Stimulated activated CD4-positive, alpha-beta T cell treated with anti-CD3 and anti-CD28 coated beads, Interleukin-12 subunit alpha, Interleukin-12 subunit beta, amount 100 ng/mL, for 4 hours (primary cell): ENCODE data around the gene MED15.
"Not testable (repeated sequence)": the region's sequence is repeated elsewhere in the genome, so short reads cannot be mapped to it uniquely, and the experiment has no call there.

Experiments
- DNase-seq: peaks from one replicate; pipeline ENCODE4 v3.0.0-alpha.2; 2020

Gene MED15

DNA sequence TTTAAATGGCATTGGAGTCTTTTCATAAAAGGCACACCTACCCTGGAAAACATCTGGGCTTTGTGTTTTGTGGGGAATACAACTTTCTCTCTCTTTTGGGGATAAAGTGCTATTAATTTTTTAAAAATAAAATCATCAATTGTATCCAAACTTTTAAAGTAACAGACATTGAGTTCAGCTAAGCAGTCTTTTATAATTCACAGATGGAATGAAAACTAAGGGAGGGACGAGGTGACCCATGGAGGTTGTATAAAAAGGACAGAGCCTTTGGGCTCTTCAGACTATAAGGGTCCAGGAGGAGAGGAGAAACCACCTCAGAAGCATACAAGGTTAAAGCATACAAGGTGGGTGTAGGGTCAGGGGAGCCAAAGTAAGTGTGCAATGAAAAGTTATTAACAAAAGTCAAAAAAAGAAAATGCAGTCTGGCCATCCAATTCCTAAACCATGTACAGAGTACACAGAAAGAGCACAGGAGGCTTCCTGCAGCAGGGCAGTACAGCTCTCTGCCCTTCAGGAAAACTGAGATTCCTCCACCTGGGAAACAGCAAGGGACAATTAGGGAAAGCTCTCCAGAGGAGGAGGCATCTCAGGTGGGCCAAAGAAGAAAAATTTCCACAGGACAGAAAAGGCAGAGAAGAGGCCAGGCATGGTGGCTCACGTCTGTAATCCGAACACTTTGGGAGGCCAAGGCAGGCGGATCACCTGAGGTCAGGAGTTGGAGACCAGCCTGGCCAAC, 22.3 kb upstream of the MED15 start:
- no peak for DNase-seq

GRCh38 chr22:20486229-20486628, 21.2 kb upstream of the MED15 start:
- DNase-seq, result no peak

DNA sequence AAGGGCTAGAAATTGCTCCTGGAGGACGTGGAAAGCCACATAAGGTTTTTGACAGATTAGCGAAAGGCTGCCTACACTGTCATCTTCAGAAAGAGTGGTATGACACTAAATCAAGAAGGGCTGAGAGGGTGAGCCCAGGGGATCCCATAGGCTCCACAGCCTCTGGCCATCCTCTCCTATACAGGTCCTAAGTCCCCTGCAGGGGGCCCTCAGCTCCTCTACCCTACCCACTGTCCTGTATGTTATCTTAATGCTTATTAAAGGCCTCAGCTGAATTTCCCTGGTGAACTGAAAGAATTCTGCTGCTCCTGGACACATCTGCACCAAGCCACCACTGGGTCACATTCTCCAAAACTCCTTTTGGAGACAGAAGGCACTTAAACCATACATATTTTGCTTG, 19.7 kb upstream of the MED15 start:
- no peak for DNase-seq

DNA sequence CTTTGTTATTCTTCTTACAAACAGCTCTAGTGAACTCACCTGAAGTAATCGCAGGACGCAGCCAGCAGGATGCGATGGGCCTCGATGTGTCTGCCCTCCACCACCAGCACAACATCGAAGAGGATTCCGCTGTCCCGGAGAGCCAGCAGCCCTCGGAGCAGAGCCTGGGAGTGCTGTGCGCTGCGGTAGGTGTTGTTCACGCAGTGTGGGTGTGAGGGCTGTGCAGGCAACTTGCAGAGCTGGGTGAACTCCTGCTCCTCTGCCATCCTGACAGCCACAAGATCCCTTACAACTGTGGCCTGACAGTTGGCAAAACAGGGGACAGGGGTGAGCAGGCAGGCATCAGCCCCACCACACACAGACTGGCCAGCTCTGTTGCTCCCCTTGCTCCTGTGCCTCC, 18.5 kb upstream of the MED15 start:
- DNase-seq, result no peak

DNA sequence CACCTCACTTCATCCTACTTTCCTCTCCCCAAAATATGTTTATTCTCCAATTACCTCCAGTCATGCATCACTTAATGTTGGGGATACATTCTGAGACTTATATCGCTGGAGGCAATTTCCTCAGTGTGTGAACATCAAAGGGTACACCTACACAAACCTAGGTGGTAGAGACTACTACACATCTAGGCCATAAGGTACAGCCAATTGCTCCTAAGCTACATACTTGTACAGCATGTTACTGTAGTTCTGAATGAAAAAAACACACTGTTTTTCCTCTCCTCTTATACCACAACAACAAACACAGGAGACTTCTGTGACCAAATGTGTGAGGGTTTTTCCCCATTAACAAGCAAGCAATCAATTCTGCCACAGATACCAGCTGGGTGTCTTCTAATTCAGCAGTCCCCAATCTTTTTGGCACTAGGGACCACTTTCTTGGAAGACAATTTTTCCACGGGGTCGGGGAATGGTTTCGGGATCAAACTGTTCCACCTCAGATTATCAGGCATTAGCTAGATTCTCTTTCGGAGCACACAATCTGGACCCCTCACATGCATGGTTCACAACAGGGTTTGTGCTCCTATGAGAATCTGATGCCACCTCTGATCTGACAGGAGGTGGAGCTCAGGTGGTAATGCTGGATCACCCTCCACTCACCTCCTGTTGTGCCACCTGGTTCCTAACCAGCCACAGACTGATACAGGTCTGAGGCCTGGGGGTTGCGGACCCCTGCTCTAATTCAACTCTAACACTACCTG, 17.0 kb upstream of the MED15 start:
- no peak for DNase-seq

DNA sequence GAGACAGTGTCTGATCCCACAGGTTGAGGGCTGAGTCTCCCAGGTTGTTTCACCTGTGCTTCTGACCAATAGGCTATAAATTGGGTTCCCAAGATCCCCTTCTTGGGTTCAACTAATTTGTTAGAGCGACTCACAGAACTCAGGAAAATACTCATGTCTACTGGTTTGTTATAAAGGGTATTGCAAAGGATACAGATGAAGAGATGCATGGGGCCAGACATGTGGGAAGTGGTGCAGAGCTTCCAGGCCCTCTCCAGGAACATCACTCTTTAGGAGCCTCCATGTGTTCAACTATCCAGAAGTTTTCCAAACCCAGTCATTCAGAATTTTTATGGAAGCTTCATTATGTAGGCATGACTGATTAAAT, 16.5 kb upstream of the MED15 start:
- DNase-seq, result no peak

GRCh38 chr22:20491346-20491745, 16.1 kb upstream of the MED15 start:
- no peak for DNase-seq

- DNase-seq, result peak; percentile 20
Measured at GRCh38 chr22:20494978-20495860, 12.2 kb upstream of the MED15 start, which contains the start of gene KLHL22. KLHL22 (minus strand) TSS chr22:20495795; CDS start chr22:20489211, 6,584 bp downstream.

GRCh38 chr22:20495861-20496681, 11.3 kb upstream of the MED15 start:
- peak; percentile 91 for DNase-seq

DNA sequence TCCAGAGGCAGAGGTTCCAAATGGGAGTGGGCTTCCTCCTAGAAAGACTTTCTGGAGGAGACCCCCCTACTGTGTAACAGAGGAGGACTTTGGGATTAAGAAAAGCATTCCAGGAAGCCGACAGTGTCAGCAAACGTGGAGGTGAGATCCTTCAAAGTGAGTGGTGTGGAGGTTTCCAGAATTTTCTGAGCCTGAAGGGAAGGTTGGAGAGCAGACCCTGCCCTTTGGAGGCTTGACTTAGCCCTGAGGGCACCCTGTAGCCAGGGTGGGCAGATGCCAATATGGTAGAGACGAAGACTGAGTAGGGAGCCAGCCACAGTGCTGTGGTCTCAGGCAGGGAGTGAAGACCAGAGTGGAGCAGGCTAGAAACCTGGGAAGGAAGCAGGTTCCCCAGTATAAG, 10.0 kb upstream of the MED15 start:
- no peak for DNase-seq

DNA sequence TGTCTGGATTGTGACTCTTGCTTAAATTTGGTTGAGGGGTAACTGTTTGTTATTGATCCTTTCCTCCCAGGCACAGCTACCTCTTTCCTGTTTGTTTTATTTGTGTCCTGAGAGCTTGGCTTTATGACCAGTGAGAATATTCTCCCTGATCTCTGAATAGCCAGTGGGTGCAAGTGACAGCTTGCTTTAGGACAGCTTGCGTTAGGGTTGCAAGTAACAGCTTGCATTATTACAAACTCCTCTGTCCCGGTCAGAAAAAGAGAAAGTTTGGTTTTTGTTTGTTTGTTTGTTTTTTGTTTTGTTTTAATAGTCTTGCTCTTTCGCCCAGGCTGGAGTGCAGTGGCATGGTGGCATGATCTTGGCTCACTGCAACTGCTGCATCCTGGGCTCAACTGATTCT, 8.5 kb upstream of the MED15 start:
- no peak for DNase-seq

GRCh38 chr22:20499769-20500168, 7.6 kb upstream of the MED15 start:
- no peak for DNase-seq

DNA sequence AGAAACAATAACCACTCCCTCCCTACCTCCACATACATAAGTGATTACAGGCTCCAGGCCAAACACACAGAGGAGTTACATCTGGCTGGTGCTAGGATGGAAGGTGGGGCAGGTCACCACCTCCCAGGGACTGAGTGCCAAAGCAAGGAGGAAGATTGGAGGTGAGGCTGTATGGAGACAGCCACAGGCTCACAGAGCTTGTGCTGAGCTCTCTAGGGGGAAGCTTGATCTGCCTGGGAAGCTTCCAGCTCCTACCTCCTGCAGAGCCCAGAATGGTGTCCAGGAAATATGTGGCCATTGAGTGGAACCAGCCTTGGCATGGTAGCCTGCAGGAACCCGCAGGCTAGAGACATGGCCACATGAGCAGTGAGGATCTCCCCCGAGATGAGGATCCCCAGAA, 3.6 kb upstream of the MED15 start:
- DNase-seq, result no peak

- not testable (repeated sequence) for DNase-seq
Measured at GRCh38 chr22:20504293-20504922, 3.0 kb upstream of the MED15 start.

GRCh38 chr22:20506543-20507252, 712 bp upstream of the MED15 start:
- DNase-seq, result no peak

- not testable (repeated sequence) for DNase-seq
Measured at GRCh38 chr22:20508067-20508755, 801 bp downstream of the MED15 start.

DNA sequence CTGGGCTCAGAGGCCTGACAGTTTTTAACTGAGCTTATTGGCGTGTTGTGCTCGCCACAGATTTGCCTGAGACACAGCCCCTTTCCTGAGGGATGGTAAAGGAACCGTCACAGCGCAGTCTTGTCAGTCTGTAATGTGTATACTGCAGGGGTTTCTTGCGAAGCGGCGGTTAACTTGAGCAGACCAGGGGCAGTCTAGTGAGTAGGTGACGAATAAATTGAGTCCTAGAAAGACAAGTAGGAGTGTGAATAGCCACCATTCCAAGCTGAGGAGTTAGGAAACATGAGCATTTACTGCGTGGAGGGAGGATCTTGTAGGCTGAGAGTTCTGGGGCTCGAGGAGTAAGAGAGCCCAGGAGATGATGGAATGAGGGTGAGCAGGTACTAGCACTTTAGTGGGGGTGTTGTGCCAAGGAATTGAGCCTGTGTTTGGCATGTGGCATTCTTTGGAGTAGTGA, 1.4 kb downstream of the MED15 start:
- DNase-seq, result no peak

DNA sequence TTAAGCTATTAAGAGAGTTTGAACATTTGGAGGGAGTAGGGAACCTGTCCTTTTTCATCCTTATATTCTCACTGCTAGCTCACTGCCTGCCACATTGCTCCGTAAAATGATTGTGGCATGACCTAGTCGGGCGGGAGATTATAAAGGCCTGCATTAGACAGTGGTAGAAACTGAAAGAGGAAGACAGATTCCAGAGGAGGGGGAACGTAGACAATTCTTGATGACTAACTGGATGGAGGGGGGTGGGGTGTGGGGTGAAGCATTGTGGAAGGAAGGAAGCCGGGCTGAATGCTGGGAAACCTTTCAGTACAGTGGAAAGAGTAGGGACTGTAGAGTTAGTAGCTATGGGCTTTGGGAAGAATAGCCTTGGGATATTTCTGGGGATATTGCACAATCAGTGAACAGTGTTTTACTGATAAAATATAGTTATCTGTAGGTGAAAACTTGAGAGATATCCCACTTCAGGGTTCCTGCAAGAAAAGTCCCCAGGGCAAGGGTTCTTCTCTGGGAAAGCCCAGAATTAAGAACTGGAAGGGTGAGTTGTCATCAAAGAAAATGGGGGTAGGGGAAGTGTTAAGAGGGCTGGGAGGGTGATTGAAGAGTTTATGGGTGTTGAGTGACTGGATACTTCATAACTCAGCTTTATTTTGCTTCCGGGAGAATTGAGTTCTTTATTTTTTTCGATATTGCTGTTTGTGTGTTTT, 2.1 kb downstream of the MED15 start:
- peak; percentile 39 for DNase-seq

GRCh38 chr22:20510811-20511577, 3.6 kb downstream of the MED15 start:
- DNase-seq, result no peak
